HepG2 (cell line): ENCODE results near the gene ITGA6.

ENCODE experiments used
- CTCF ChIP-seq: sonication (generic); formaldehyde crosslinking; IDR thresholded peaks from 2 replicates; pipeline ENCODE4 v1.5.0; 2020; ENCODE audit warnings: mild to moderate bottlenecking, missing genetic modification reagents, moderate library complexity
- HDAC6 ChIP-seq: fragments of 200-600 bp; sonication (generic); IDR thresholded peaks from 2 replicates; pipeline ENCODE4 v1.7.0; 2017; ENCODE audit warnings: mild to moderate bottlenecking, antibody characterized with exemption, low read length, low read depth
- NR2F6 ChIP-seq, 2 experiments: IDR thresholded peaks; 2 replicates each; pipeline ENCODE4 v1.6.1; 2016; ENCODE audit warnings: antibody characterized with exemption in 1 of 2, mild to moderate bottlenecking in 1 of 2
- POLR2AphosphoS5 ChIP-seq: IDR thresholded peaks from 2 replicates; pipeline ENCODE4 v1.6.1; 2012; ENCODE audit warnings: low read depth, low read length
- RAD21 ChIP-seq: fragments of 450-650 bp; formaldehyde crosslinking; IDR thresholded peaks from 2 replicates; pipeline ENCODE4 v1.5.0; 2020; ENCODE audit warnings: mild to moderate bottlenecking
- REST ChIP-seq, 2 experiments: IDR thresholded peaks; 2 replicates each; pipeline ENCODE4 v1.6.1; 2011 to 2012; ENCODE audit warnings: low read length in 2 of 2, borderline replicate concordance in 1 of 2, low read depth in 1 of 2, mild to moderate bottlenecking in 1 of 2, moderate library complexity in 1 of 2
- ZBTB14 ChIP-seq: sonication (generic); formaldehyde crosslinking; IDR thresholded peaks from 2 replicates; pipeline ENCODE4 v1.4.0; 2020; ENCODE audit warnings: missing genetic modification reagents
- ZNF225 ChIP-seq: sonication (generic); formaldehyde crosslinking; IDR thresholded peaks from 2 replicates; pipeline ENCODE4 v1.4.0; 2020; ENCODE audit warnings: mild to moderate bottlenecking, missing genetic modification reagents
- ZNF274 ChIP-seq: sonication (generic); formaldehyde crosslinking; IDR thresholded peaks from 2 replicates; pipeline ENCODE4 v1.5.1; 2020; ENCODE audit warnings: mild to moderate bottlenecking, missing genetic modification reagents
- ZNF280B ChIP-seq: sonication (generic); formaldehyde crosslinking; IDR thresholded peaks from 2 replicates; pipeline ENCODE4 v1.5.0; 2020; ENCODE audit warnings: missing genetic modification reagents, mild to moderate bottlenecking, borderline replicate concordance
- ZNF512 ChIP-seq: sonication (generic); formaldehyde crosslinking; IDR thresholded peaks from 2 replicates; pipeline ENCODE4 v1.4.0; 2020; ENCODE audit warnings: mild to moderate bottlenecking, missing genetic modification reagents
- ZNF615 ChIP-seq: sonication (generic); formaldehyde crosslinking; IDR thresholded peaks from 2 replicates; pipeline ENCODE4 v1.5.0; 2020; ENCODE audit warnings: mild to moderate bottlenecking, missing genetic modification reagents, borderline replicate concordance
- ZNF687 ChIP-seq: sonication (generic); formaldehyde crosslinking; IDR thresholded peaks from 2 replicates; pipeline ENCODE4 v1.5.1; 2020; ENCODE audit warnings: mild to moderate bottlenecking, missing genetic modification reagents, moderate library complexity

- TF ChIP-seq REST (IDR thresholded peaks at IDR 0.05; ENCODE audit: borderline replicate concordance in 1 of 2, low read depth in 1 of 2, low read length in 2 of 2), result no peak
- TF ChIP-seq NR2F6 (IDR thresholded peaks at IDR 0.05), result no peak
- TF ChIP-seq NR2F6 (CRISPR knock-in tag; IDR thresholded peaks at IDR 0.05), result no peak
- no peak for TF ChIP-seq ZBTB14 (CRISPR knock-in tag)
- no peak for TF ChIP-seq CTCF (CRISPR knock-in tag)
- TF ChIP-seq ZNF687, result no peak
- no peak for TF ChIP-seq RAD21 (CRISPR knock-in tag)
- no peak for TF ChIP-seq ZNF512 (CRISPR knock-in tag)
- TF ChIP-seq POLR2AphosphoS5, result no peak
- no peak for TF ChIP-seq ZNF225
- TF ChIP-seq ZNF274 (CRISPR knock-in tag), result no peak
- TF ChIP-seq ZNF615 (CRISPR knock-in tag), result no peak
- TF ChIP-seq HDAC6, result no peak
- no peak for TF ChIP-seq ZNF280B (CRISPR knock-in tag)
These were observed 13.4 kb downstream of the ITGA6 start for GRCh38 chr2:172440795-172441194.
